ENCODE measurements around the gene SLC25A10.
A peak's percentile ranks its signal among the peaks of the same experiment; 100 is the strongest.

- no peak for TF ChIP-seq POLR2A (IDR thresholded peaks at IDR 0.05)
- no peak for TF ChIP-seq CTCF (IDR thresholded peaks at IDR 0.05)
- TF ChIP-seq POLR2AphosphoS5 (IDR thresholded peaks at IDR 0.05): peak in 2 of 3 donors; percentile 28 to 41
These were observed 15.4 kb downstream of the SLC25A10 start for GRCh38 chr17:81727324-81728031.
